HEK293 (cell line): Measurements from ENCODE around the gene VPS13D.

Source experiments
- EGR2 ChIP-seq: fragments of 450-650 bp; formaldehyde crosslinking; IDR thresholded peaks from 2 replicates; pipeline ENCODE4 v1.5.1; 2016; ENCODE audit warnings: low read depth, missing biosample characterization, missing genetic modification characterization
- FEZF1 ChIP-seq: fragments of 450-650 bp; formaldehyde crosslinking; IDR thresholded peaks from 2 replicates; pipeline ENCODE4 v1.5.1; 2016; ENCODE audit warnings: missing biosample characterization, missing genetic modification characterization
- GLIS1 ChIP-seq: fragments of 450-650 bp; formaldehyde crosslinking; IDR thresholded peaks from 2 replicates; pipeline ENCODE4 v1.5.1; 2016; ENCODE audit warnings: missing biosample characterization, missing genetic modification characterization
- GLIS2 ChIP-seq: fragments of 450-650 bp; formaldehyde crosslinking; IDR thresholded peaks from 2 replicates; pipeline ENCODE4 v1.5.1; 2016; ENCODE audit warnings: missing biosample characterization, missing genetic modification characterization
- KLF9 ChIP-seq: fragments of 450-650 bp; formaldehyde crosslinking; IDR thresholded peaks from 2 replicates; pipeline ENCODE4 v1.5.1; 2016; ENCODE audit warnings: missing biosample characterization, missing genetic modification characterization, low read depth
- PRDM6 ChIP-seq: fragments of 450-650 bp; formaldehyde crosslinking; IDR thresholded peaks from 2 replicates; pipeline ENCODE4 v1.5.1; 2017; ENCODE audit warnings: missing biosample characterization, missing genetic modification characterization
- SCRT1 ChIP-seq: fragments of 450-650 bp; formaldehyde crosslinking; IDR thresholded peaks from 2 replicates; pipeline ENCODE4 v1.5.1; 2016; ENCODE audit warnings: missing biosample characterization, missing genetic modification characterization, borderline replicate concordance
- SCRT2 ChIP-seq: fragments of 450-650 bp; formaldehyde crosslinking; IDR thresholded peaks from 2 replicates; pipeline ENCODE4 v1.5.1; 2016; ENCODE audit warnings: missing biosample characterization, missing genetic modification characterization
- TSHZ1 ChIP-seq: fragments of 450-650 bp; formaldehyde crosslinking; IDR thresholded peaks from 2 replicates; pipeline ENCODE4 v1.5.1; 2016; ENCODE audit warnings: missing biosample characterization, missing genetic modification characterization, borderline replicate concordance
- ZBTB48 ChIP-seq: fragments of 450-650 bp; formaldehyde crosslinking; IDR thresholded peaks from 2 replicates; pipeline ENCODE4 v1.5.1; 2016; ENCODE audit warnings: missing biosample characterization, missing genetic modification characterization
- ZEB2 ChIP-seq: fragments of 450-650 bp; formaldehyde crosslinking; IDR thresholded peaks from 2 replicates; pipeline ENCODE4 v1.5.1; 2016; ENCODE audit warnings: missing biosample characterization, missing genetic modification characterization
- ZNF16 ChIP-seq: fragments of 450-650 bp; formaldehyde crosslinking; IDR thresholded peaks from 2 replicates; pipeline ENCODE4 v1.5.1; 2016; ENCODE audit warnings: low read depth, missing biosample characterization, missing genetic modification characterization
- ZNF174 ChIP-seq: fragments of 450-650 bp; formaldehyde crosslinking; IDR thresholded peaks from 2 replicates; pipeline ENCODE4 v1.5.0; 2017; ENCODE audit warnings: missing biosample characterization, mild to moderate bottlenecking, missing genetic modification characterization
- ZNF18 ChIP-seq: fragments of 450-650 bp; formaldehyde crosslinking; IDR thresholded peaks from 2 replicates; pipeline ENCODE4 v1.5.1; 2016; ENCODE audit warnings: missing biosample characterization, missing genetic modification characterization
- ZNF19 ChIP-seq: fragments of 450-650 bp; formaldehyde crosslinking; IDR thresholded peaks from 2 replicates; pipeline ENCODE4; 2016; ENCODE audit warnings: missing biosample characterization, missing genetic modification characterization, low read depth
- ZNF2 ChIP-seq: fragments of 450-650 bp; formaldehyde crosslinking; IDR thresholded peaks from 2 replicates; pipeline ENCODE4 v1.5.1; 2016; ENCODE audit warnings: missing biosample characterization, missing genetic modification characterization
- ZNF239 ChIP-seq: fragments of 450-650 bp; formaldehyde crosslinking; IDR thresholded peaks from 2 replicates; pipeline ENCODE4 v1.5.1; 2016; ENCODE audit warnings: missing biosample characterization, missing genetic modification characterization
- ZNF335 ChIP-seq: fragments of 450-650 bp; formaldehyde crosslinking; conservative IDR thresholded peaks from 2 replicates; pipeline ENCODE4 v1.5.1; 2016; ENCODE audit warnings: missing biosample characterization, missing genetic modification characterization
- ZNF473 ChIP-seq: fragments of 450-650 bp; formaldehyde crosslinking; IDR thresholded peaks from 2 replicates; pipeline ENCODE4 v1.5.1; 2017; ENCODE audit warnings: missing biosample characterization, missing genetic modification characterization
- ZNF521 ChIP-seq: fragments of 450-650 bp; formaldehyde crosslinking; IDR thresholded peaks from 2 replicates; pipeline ENCODE4 v1.5.1; 2017; ENCODE audit warnings: missing biosample characterization, mild to moderate bottlenecking, missing genetic modification characterization
- ZNF558 ChIP-seq: fragments of 450-650 bp; formaldehyde crosslinking; IDR thresholded peaks from 2 replicates; pipeline ENCODE4 v1.5.1; 2016; ENCODE audit warnings: missing biosample characterization, missing genetic modification characterization
- ZNF654 ChIP-seq: fragments of 450-650 bp; formaldehyde crosslinking; IDR thresholded peaks from 2 replicates; pipeline ENCODE4 v1.5.1; 2016; ENCODE audit warnings: low read depth, missing biosample characterization, missing genetic modification characterization
- ZNF701 ChIP-seq: fragments of 450-650 bp; formaldehyde crosslinking; IDR thresholded peaks from 2 replicates; pipeline ENCODE4 v1.5.1; 2016; ENCODE audit warnings: missing biosample characterization, missing genetic modification characterization
- ZNF707 ChIP-seq: fragments of 450-650 bp; formaldehyde crosslinking; IDR thresholded peaks from 2 replicates; pipeline ENCODE4 v1.5.1; 2016; ENCODE audit warnings: missing biosample characterization, missing genetic modification characterization
- ZXDB ChIP-seq: fragments of 450-650 bp; formaldehyde crosslinking; IDR thresholded peaks from 2 replicates; pipeline ENCODE4 v1.5.1; 2016; ENCODE audit warnings: missing biosample characterization, missing genetic modification characterization
- TF ChIP-seq, protein P1 (sequence below): fragments of 450-650 bp; formaldehyde crosslinking; IDR thresholded peaks from 2 replicates; pipeline ENCODE4 v1.5.1; 2016; ENCODE audit warnings: missing biosample characterization, missing genetic modification characterization
- TF ChIP-seq, protein P2 (sequence below): fragments of 450-650 bp; IDR thresholded peaks from 2 replicates; pipeline ENCODE4 v1.5.1; 2018; ENCODE audit warnings: missing biosample characterization, mild to moderate bottlenecking, missing genetic modification characterization
- TF ChIP-seq, protein P3 (sequence below): fragments of 450-650 bp; formaldehyde crosslinking; IDR thresholded peaks from 2 replicates; pipeline ENCODE4 v1.5.1; 2017; ENCODE audit warnings: missing biosample characterization, missing genetic modification characterization

VPS13D gene

GRCh38 chr1:12518931-12519692 lies 289.3 kb downstream of the VPS13D start (continued):
- peak; percentile 83 for TF ChIP-seq ZNF18 (tag by site-specific recombination)
- TF ChIP-seq, protein P1, sequence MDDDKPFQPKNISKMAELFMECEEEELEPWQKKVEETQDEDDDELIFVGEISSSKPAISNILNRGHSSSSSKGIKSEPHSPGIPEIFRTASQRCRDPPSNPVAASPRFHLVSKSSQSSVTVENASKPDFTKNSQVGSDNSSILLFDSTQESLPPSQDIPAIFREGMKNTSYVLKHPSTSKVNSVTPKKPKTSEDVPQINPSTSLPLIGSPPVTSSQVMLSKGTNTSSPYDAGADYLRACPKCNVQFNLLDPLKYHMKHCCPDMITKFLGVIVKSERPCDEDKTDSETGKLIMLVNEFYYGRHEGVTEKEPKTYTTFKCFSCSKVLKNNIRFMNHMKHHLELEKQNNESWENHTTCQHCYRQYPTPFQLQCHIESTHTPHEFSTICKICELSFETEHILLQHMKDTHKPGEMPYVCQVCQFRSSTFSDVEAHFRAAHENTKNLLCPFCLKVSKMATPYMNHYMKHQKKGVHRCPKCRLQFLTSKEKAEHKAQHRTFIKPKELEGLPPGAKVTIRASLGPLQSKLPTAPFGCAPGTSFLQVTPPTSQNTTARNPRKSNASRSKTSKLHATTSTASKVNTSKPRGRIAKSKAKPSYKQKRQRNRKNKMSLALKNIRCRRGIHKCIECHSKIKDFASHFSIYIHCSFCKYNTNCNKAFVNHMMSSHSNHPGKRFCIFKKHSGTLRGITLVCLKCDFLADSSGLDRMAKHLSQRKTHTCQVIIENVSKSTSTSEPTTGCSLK (tag by site-specific recombination) = no peak
- TF ChIP-seq GLIS2 (tag by site-specific recombination) = peak; percentile 57
- TF ChIP-seq GLIS1 (tag by site-specific recombination) = peak; percentile 66
- no peak for TF ChIP-seq ZNF558 (tag by site-specific recombination)
- no peak for TF ChIP-seq KLF9 (tag by site-specific recombination)
- TF ChIP-seq, protein P2, sequence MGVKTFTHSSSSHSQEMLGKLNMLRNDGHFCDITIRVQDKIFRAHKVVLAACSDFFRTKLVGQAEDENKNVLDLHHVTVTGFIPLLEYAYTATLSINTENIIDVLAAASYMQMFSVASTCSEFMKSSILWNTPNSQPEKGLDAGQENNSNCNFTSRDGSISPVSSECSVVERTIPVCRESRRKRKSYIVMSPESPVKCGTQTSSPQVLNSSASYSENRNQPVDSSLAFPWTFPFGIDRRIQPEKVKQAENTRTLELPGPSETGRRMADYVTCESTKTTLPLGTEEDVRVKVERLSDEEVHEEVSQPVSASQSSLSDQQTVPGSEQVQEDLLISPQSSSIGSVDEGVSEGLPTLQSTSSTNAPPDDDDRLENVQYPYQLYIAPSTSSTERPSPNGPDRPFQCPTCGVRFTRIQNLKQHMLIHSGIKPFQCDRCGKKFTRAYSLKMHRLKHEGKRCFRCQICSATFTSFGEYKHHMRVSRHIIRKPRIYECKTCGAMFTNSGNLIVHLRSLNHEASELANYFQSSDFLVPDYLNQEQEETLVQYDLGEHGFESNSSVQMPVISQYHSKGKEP = no peak
- no peak for TF ChIP-seq ZNF654
- TF ChIP-seq ZBTB48 (tag by site-specific recombination) = no peak
- TF ChIP-seq ZNF701 = no peak
- TF ChIP-seq ZNF521 = no peak
- TF ChIP-seq FEZF1 = no peak
- TF ChIP-seq ZNF473 (tag by site-specific recombination) = no peak
- TF ChIP-seq ZNF335 = no peak
- peak; percentile 27; the same call in 1 of the 2 replicates for TF ChIP-seq SCRT1 (tag by site-specific recombination)
- TF ChIP-seq ZNF174 = no peak
- no peak for TF ChIP-seq TSHZ1 (tag by site-specific recombination)
- no peak for TF ChIP-seq ZEB2 (tag by site-specific recombination)
- no peak for TF ChIP-seq ZNF16 (tag by site-specific recombination)
- 0 out of 2 replicates have a peak, but pooled peaks have one; percentile 34 for TF ChIP-seq ZXDB
- no peak for TF ChIP-seq ZNF239 (tag by site-specific recombination)
- TF ChIP-seq ZNF707 = no peak
- TF ChIP-seq ZNF2 = no peak
- TF ChIP-seq SCRT2 (tag by site-specific recombination) = peak; percentile 69
- TF ChIP-seq, protein P3, sequence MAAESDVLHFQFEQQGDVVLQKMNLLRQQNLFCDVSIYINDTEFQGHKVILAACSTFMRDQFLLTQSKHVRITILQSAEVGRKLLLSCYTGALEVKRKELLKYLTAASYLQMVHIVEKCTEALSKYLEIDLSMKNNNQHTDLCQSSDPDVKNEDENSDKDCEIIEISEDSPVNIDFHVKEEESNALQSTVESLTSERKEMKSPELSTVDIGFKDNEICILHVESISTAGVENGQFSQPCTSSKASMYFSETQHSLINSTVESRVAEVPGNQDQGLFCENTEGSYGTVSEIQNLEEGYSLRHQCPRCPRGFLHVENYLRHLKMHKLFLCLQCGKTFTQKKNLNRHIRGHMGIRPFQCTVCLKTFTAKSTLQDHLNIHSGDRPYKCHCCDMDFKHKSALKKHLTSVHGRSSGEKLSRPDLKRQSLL (tag by site-specific recombination) = no peak
- no peak for TF ChIP-seq PRDM6
- peak; percentile 49; the same call in 1 of the 2 replicates for TF ChIP-seq EGR2 (tag by site-specific recombination)
- no peak for TF ChIP-seq ZNF19 (tag by site-specific recombination)
